ENCODE measurements around the gene SYNCRIP. TPM values are rescaled to one million over a fixed set of nuclear protein-coding genes. Genes with fewer than 3 reads are reported as not detected.
"Not testable (repeated sequence)": the region's sequence is repeated elsewhere in the genome, so short reads cannot be mapped to it uniquely, and the experiment has no call there.

SYNCRIP gene
- total RNA-seq, 2 experiments from 2014 or later, result 271 to 278 TPM

DNA sequence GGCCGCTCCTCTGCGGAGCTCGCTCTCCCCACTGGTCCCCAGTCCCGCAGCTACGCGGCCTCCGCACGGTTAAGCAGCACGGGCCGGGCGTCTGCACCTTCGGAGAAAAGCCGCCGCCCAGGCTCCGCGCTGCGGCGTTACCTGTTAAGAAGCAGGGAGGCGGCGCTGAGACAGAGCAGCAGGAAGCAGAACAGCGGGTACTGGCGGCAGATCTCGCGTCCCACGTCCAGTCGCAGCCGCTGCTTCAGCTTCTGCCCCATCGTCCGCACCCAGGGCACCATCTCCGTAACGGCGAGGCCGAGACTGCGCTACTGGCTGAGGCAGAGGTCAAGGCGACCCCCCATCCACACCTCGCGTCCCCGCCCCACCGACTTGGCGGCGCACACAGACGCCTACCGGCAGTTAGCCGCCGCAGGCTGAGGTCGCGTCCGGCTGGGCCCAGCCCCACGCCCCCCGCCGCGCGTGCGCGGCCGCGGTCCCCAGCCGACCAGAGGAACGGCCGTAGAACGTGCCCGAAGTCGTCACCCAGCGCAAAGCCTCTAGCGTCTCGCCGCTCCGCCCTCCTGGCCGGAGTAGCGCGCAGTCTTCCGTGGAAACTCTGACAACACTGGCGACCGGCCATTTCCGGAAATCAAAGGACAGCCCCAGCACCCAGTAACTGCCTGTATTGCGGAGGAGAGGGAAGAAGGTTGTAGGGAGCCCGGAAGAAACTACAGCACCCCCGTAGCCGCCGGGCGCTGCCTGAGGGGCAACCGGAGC lies 49.1 kb downstream of the SYNCRIP start, which contains the start of gene SNX14:
SNX14 (minus strand) TSS at position 421 of the 759 bp plus-strand sequence; CDS start at position 281, 140 bp downstream.
- Mint-ChIP-seq H3K9me3 (peaks cover 3% of the 10 kb centered on the region), H3K4me3 (peak within 1 kb of the TSS; percentile 94), H3K27me3 (no peaks in the 10 kb centered on the region), H3K36me3 (peaks cover 42% of the 10 kb centered on the region), H3K27ac (peak within 1 kb of the TSS; percentile 93), H3K4me1 (peaks cover 39% of the 10 kb centered on the region)
- DNase-seq, result peak; percentile 85

DNA sequence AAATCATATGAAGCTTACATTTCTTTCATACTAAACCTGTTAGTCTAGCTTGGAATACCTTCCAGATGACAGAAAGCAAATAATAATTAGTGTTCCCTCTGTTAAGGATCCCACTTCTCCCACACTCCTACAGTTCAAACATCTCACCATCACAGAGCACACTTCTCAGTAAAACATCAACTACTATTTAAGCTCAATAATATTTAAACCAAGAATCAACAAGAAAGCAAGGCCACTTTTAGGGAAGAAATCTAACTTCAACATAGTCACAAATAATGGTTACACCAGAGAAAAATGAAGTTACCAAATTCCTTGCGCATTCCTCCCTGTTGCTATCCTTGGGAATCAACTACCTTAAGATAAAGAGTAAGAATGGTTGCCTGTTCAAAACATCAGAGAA lies 50.7 kb downstream of the SYNCRIP start:
- H3K4me3 Mint-ChIP-seq, result peak overlapping the region; percentile 94
- H3K36me3 Mint-ChIP-seq, result peaks cover 46% of the 10 kb centered on the region

DNA sequence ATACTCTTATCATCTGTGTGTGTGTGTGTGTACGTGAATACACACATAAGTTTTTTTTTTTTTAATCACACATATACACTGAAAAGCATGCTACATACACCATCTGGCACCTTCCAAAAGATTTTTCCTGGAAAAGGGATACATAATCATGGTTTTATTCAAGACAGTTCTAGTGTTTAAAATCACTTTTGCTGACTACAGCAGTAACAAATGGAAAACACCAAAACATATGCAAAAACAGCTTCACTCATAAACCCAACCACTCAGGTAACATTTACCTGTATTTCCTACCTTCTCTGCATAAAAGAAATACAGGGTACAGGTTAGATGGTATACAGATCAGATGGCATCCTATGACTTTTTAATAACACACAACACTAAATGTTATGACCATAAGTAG lies 51.5 kb downstream of the SYNCRIP start:
- H3K27me3 Mint-ChIP-seq, result no peaks in the 10 kb centered on the region
- H3K9me3 Mint-ChIP-seq, result peaks cover 3% of the 10 kb centered on the region
- peaks cover 43% of the 10 kb centered on the region for H3K4me1 Mint-ChIP-seq
- H3K36me3 Mint-ChIP-seq, result peaks cover 50% of the 10 kb centered on the region
- H3K27ac Mint-ChIP-seq, result no peak overlapping the region
- no peak overlapping the region for H3K4me3 Mint-ChIP-seq
- no peak for DNase-seq

More for the DNA sequence above, 50.7 kb downstream of the SYNCRIP start:
- no peak overlapping the region for H3K27ac Mint-ChIP-seq
- H3K27me3 Mint-ChIP-seq, result no peaks in the 10 kb centered on the region
- peaks cover 3% of the 10 kb centered on the region for H3K9me3 Mint-ChIP-seq
- peaks cover 40% of the 10 kb centered on the region for H3K4me1 Mint-ChIP-seq
- DNase-seq, result no peak

DNA sequence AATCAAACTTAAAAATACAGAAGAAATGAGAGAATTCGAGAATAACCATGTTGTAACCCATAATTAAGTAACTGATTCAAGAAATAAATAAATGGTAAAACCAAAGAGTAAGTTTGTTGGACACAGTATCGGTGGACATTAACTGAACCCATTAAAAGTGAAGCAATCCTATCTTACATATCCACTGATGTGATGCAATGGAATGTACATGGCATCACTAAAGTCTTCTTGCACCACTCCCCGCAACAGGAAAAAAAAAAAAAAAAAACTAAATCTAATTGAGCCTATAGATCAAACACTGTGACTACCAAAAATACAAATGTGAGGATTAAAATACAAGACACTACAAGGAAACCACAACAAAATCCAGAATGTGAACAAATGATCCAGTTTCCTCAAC lies 56.9 kb downstream of the SYNCRIP start:
- Mint-ChIP-seq H3K27me3 (no peaks in the 10 kb centered on the region), H3K4me3 (no peak overlapping the region), H3K36me3 (peaks cover 78% of the 10 kb centered on the region), H3K9me3 (peaks cover 32% of the 10 kb centered on the region), H3K27ac (no peak overlapping the region), H3K4me1 (peaks cover 34% of the 10 kb centered on the region)
- DNase-seq, result no peak

DNA sequence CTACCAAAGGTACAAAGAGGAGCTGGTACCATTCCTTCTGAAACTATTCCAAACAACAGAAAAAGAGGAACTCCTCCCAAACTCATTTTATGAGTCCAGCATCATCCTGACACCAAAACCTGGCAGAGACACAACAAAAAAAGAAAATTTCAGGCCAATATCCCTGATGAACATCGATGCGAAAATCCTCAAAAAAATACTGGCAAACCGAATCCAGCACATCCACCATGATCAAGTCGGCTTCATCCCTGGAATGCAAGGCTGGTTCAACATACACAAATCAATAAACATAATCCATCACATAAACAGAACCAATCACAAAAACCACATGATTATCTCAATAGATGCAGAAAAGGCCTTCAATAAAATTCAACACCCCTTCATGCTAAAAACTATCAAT lies 59.9 kb downstream of the SYNCRIP start:
- not testable (repeated sequence) for H3K4me3 Mint-ChIP-seq, DNase-seq, H3K27ac Mint-ChIP-seq, H3K27me3 Mint-ChIP-seq
- Mint-ChIP-seq H3K36me3 (peaks cover 63% of the 10 kb centered on the region), H3K9me3 (peaks cover 32% of the 10 kb centered on the region), H3K4me1 (peaks cover 28% of the 10 kb centered on the region)

DNA sequence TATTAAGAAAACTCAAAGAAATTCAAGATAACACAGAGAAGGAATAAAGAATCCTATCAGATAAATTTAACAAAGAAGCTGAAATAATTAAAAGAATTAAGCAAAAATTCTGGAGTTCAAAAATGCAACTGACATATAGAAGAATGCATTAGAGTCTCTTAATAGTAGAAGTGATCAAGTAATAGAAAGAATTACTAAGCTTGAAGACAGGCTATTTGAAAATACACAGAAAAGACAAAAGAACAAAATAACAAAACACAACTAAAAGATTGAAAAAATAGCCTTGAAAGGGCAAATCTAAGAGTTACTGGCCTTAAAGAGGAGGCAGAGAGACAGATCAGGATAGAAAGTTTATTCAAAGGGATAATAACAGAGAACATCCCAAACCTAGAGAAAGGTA lies 61.1 kb downstream of the SYNCRIP start:
- Mint-ChIP-seq H3K4me1 (peaks cover 23% of the 10 kb centered on the region), H3K36me3 (peaks cover 57% of the 10 kb centered on the region), H3K27ac (no peak overlapping the region), H3K9me3 (peaks cover 32% of the 10 kb centered on the region), H3K4me3 (no peak overlapping the region), H3K27me3 (no peaks in the 10 kb centered on the region)
- no peak for DNase-seq

DNA sequence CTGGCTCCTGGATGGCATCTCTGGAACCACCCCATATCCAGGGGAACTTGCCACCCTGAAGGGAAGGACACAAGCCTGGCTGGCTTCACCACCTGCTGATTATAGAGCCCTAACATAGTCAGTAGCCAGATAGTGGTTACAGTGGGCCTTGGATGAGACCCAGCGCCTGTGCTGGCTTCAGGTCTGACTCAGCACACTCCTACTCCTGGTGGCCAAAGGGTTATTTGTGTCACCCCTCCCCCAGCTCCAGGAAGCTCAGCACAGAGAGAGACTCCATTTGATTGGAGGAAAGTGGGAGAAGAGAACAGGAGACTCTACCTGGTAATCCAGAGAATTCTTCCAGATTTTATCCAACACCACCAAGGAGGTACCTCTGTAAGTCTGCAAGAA lies 61.8 kb downstream of the SYNCRIP start:
- Mint-ChIP-seq H3K4me1 (peaks cover 21% of the 10 kb centered on the region), H3K36me3 (peaks cover 53% of the 10 kb centered on the region), H3K9me3 (peaks cover 31% of the 10 kb centered on the region), H3K4me3 (no peak overlapping the region), H3K27ac (no peak overlapping the region), H3K27me3 (no peaks in the 10 kb centered on the region)
- no peak for DNase-seq

DNA sequence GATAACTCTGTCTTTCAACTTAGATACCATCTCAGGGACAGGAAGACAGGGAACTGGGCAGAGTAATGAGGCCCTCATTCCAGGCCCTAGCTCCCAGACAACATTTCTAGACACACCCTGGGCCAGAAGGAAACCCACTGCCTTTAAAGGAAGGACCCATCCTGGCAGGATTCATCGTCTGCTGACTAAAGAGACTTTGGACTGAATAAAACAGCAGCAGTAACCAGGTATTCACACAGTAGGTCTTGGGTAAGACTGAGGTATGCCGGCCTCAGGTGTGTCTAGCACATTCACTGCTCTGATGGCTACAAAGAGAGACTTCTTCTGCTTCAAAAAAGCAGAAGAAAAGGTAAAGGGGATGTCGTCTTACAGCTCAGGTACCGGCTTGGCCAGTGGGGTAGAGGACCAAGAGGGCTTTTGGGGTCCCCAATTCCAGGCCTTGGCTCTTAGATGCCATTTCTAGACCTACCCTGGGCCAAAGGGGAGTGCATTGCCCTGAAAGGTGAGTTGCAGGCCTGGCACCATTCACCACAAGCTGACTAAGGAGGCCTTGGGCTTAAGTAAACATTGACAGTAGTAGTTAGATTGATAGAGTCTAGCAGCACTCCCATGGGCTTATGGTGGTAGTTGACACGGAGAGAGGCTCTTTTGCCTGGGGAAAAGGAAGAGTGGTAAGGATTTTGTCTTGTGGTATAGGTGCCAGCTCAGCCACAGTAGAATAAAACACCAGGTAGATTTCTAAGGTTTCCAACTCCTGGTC lies 62.4 kb downstream of the SYNCRIP start:
- no peak overlapping the region for H3K4me3 Mint-ChIP-seq
- H3K36me3 Mint-ChIP-seq, result peaks cover 50% of the 10 kb centered on the region
- no peak for DNase-seq
- H3K4me1 Mint-ChIP-seq, result peaks cover 23% of the 10 kb centered on the region
- H3K27ac Mint-ChIP-seq, result no peak overlapping the region
- H3K9me3 Mint-ChIP-seq, result peaks cover 31% of the 10 kb centered on the region
- no peaks in the 10 kb centered on the region for H3K27me3 Mint-ChIP-seq

DNA sequence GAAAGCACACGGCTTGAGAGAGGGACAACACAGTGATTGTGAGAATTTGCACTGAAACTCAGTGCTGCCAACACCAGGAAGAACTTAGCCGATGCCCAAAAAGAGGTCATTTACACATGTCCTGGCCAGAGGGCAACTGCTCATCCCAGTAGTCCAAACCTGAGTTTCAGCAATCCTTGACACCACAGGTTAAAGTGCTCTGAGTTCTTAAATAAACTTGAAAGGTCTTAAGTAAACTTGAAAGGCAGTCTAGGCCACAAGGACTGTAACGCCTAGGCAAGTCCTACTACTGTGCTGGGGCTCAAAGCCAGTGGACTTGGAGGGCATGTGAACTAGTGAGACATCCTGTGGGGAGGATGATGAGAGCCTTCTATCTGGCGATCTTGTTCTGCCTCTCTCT lies 63.1 kb downstream of the SYNCRIP start:
- Mint-ChIP-seq H3K27ac (no peak overlapping the region), H3K27me3 (no peaks in the 10 kb centered on the region), H3K9me3 (peaks cover 28% of the 10 kb centered on the region), H3K36me3 (peaks cover 42% of the 10 kb centered on the region), H3K4me3 (no peak overlapping the region), H3K4me1 (peaks cover 20% of the 10 kb centered on the region)
- no peak for DNase-seq

DNA sequence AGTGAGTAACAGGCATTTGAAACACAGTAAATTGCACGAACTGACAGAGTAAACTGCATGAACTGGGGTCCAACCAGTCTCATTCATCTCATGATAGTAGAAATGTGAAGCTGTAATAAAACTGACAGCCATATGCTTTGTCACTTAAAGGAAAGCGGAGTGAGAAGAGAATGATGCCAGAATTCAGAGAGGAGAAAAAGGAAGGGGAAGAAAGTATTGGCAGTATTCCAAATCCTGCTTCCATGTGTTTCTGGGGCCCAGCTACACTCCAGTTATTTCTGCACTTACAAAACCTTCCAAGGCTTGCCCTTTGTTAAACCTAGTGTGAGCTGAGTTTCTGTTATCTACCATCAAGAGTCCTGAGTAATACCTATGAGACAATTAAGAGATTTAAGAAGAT lies 66.2 kb downstream of the SYNCRIP start:
- Mint-ChIP-seq H3K27me3 (no peaks in the 10 kb centered on the region), H3K9me3 (peaks cover under 1% of the 10 kb centered on the region), H3K27ac (no peak overlapping the region), H3K4me1 (peaks cover 17% of the 10 kb centered on the region), H3K36me3 (peaks cover 17% of the 10 kb centered on the region), H3K4me3 (no peak overlapping the region)
- DNase-seq, result no peak

DNA sequence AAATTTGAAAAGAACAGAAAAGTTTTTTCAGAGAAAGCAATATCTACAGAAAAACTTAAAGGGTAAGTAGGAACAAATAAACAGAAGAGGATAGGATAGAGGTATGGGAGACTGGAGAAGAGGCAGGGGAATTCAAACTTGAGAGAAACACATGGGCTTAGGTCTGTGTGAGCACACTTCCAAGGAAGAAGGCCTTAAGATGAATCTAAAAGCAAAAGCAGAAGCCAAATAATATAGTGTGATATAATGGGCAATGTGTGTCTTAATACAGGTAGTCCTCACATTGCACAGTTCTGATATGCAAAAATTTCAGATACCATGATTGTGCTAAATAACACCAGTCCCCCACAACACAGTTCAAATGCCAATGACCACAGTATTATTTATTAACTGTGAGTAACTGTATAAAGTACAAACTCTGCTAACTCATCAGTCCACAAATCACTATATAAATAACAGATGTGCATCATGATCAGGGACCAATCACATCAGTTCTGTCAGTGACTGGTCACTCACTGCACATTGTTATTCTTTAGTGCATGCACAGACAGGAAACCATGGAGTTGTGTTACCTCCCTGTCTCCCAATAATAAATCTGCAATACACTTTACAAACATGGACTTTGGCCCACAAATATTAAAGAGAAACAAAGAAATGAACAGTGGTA lies 67.6 kb downstream of the SYNCRIP start:
- H3K9me3 Mint-ChIP-seq, result no peaks in the 10 kb centered on the region
- H3K4me3 Mint-ChIP-seq, result no peak overlapping the region
- no peaks in the 10 kb centered on the region for H3K27me3 Mint-ChIP-seq
- H3K27ac Mint-ChIP-seq, result no peak overlapping the region
- H3K4me1 Mint-ChIP-seq, result peaks cover 13% of the 10 kb centered on the region
- peaks cover 12% of the 10 kb centered on the region for H3K36me3 Mint-ChIP-seq
- no peak for DNase-seq

DNA sequence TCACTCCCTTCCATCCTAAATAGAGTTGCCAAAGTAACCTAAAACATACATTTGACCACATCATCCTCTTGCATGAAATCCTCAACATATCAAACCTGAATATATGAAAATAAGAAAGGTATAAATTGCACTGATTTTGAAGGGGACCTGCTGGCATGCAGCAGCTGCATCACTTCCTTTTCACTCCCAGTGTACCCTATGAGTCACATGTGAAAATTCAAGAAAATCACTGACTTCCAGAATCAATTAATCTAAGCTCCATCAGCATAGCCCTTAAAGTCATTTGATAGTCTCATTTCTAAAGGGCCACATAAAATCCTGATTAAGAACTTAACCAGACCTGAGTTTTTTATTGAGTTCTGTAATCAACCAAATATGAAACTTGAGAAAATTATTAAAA lies 73.4 kb downstream of the SYNCRIP start:
- H3K9me3 Mint-ChIP-seq, result peaks cover under 1% of the 10 kb centered on the region
- peak overlapping the region; percentile 58 for H3K27ac Mint-ChIP-seq
- H3K4me1 Mint-ChIP-seq, result peaks cover 21% of the 10 kb centered on the region
- H3K4me3 Mint-ChIP-seq, result no peak overlapping the region
- H3K27me3 Mint-ChIP-seq, result no peaks in the 10 kb centered on the region
- no peak for DNase-seq
- peaks cover 17% of the 10 kb centered on the region for H3K36me3 Mint-ChIP-seq

DNA sequence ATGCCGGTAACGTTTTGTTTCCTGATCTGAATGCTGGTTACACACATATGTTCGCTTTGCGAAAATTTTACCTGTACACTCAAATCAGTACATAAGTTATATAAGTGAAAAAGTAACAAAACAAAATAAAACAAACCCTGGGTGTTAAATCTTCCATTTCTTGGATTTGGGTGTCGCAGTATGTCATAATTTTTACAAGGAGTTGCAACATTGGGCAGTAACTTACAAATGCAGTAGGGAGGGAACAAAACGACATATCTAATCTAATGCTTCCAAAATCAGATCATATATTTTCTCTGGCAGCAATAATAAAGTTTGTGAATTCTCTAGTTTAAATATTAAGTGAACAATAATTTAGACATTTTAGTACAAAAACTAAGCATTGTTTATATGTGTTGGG lies 74.3 kb downstream of the SYNCRIP start:
- peaks cover 2% of the 10 kb centered on the region for H3K9me3 Mint-ChIP-seq
- H3K27ac Mint-ChIP-seq, result peak overlapping the region; percentile 56
- H3K4me3 Mint-ChIP-seq, result no peak overlapping the region
- DNase-seq, result no peak
- peaks cover 21% of the 10 kb centered on the region for H3K4me1 Mint-ChIP-seq
- H3K36me3 Mint-ChIP-seq, result peaks cover 23% of the 10 kb centered on the region
- H3K27me3 Mint-ChIP-seq, result no peaks in the 10 kb centered on the region

DNA sequence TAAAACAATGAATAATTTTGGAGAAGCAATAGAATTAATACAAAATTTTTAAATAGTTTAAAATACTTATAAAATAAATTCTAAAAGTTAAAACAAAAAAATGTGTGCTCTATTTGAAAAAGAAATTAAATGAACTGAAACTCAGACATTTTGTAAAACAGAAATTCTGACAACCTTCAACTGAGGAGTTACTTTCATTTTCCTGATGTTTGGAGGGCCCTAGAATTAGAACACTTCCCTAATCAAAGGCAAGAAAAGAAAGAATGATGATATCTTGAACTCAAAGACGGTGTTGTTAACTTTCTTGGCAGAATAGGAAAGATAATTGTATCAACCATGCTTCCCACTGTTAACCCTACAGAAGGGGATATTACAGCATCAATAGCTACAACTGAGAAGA lies 77.0 kb downstream of the SYNCRIP start:
- Mint-ChIP-seq H3K27me3 (no peaks in the 10 kb centered on the region), H3K36me3 (peaks cover 17% of the 10 kb centered on the region), H3K27ac (peak overlapping the region; percentile 43), H3K9me3 (peaks cover 2% of the 10 kb centered on the region), H3K4me3 (no peak overlapping the region), H3K4me1 (peaks cover 19% of the 10 kb centered on the region)
- no peak for DNase-seq

DNA sequence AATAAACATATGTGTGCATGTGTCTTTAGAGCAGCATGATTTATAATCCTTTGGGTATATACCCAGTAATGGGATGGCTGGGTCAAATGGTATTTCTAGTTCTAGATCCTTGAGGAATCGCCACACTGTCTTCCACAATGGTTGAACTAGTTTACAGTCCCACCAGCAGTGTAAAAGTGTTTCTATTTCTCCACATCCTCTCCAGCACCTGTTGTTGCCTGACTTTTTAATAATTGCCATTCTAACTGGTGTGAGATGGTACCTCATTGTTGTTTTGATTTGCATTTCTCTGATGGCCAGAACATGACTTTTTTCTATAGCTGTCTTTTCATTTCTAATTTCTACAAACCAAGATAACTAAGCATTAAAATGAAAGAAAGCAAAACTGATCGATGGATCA lies 78.5 kb downstream of the SYNCRIP start:
- Mint-ChIP-seq H3K4me1 (peaks cover 14% of the 10 kb centered on the region), H3K36me3 (peaks cover 15% of the 10 kb centered on the region)
- H3K27ac Mint-ChIP-seq, H3K27me3 Mint-ChIP-seq, DNase-seq, H3K9me3 Mint-ChIP-seq, H3K4me3 Mint-ChIP-seq: not testable (repeated sequence)

Measured in activated naive CD8-positive, alpha-beta T cell treated with anti-CD3 and anti-CD28 coated beads for 36 hours (primary cell).